ENCODE measurements around the gene ARSG.

The ARSG gene

GRCh38 chr17:68428498-68429172 is 137.3 kb downstream of the ARSG start:
- Histone ChIP-seq H3K4me3 (ENCODE audit: low read depth in 1 of 2, low read length in 1 of 2) (no peak overlapping the region), H3K36me3 (peaks cover 99% of the 10 kb centered on the region), H3K27me3 (no peaks in the 10 kb centered on the region), H3K9me3 (peaks cover 3% of the 10 kb centered on the region), H3K4me1 (ENCODE audit: control insufficient read depth in 1 of 2, insufficient read depth in 1 of 2, low read depth in 1 of 2, low read length in 1 of 2) (no peaks in the 10 kb centered on the region), H3K27ac (no peak overlapping the region)
- no peak for TF ChIP-seq CTCF (IDR thresholded peaks at IDR 0.05)

- Histone ChIP-seq H3K27me3 (no peaks in the 10 kb centered on the region), H3K9me3 (peaks cover 3% of the 10 kb centered on the region), H3K4me1 (ENCODE audit: control insufficient read depth in 1 of 2, insufficient read depth in 1 of 2, low read depth in 1 of 2, low read length in 1 of 2) (no peaks in the 10 kb centered on the region), H3K36me3 (peaks cover 99% of the 10 kb centered on the region), H3K4me3 (ENCODE audit: low read depth in 1 of 2, low read length in 1 of 2) (no peak overlapping the region), H3K27ac (no peak overlapping the region)
- no peak for TF ChIP-seq CTCF (IDR thresholded peaks at IDR 0.05)
Measured at GRCh38 chr17:68429881-68430280, 138.6 kb downstream of the ARSG start.

GRCh38 chr17:68431045-68431608 is 139.8 kb downstream of the ARSG start:
- Histone ChIP-seq H3K27me3 (no peaks in the 10 kb centered on the region), H3K4me3 (ENCODE audit: low read depth in 1 of 2, low read length in 1 of 2) (no peak overlapping the region), H3K4me1 (ENCODE audit: control insufficient read depth in 1 of 2, insufficient read depth in 1 of 2, low read depth in 1 of 2, low read length in 1 of 2) (peaks cover 2 to 4% of the 10 kb centered on the region in 2 experiments), H3K27ac (no peak overlapping the region), H3K36me3 (peaks cover 99% of the 10 kb centered on the region), H3K9me3 (peaks cover 3% of the 10 kb centered on the region)
- no peak for TF ChIP-seq CTCF (IDR thresholded peaks at IDR 0.05)

GRCh38 chr17:68431661-68432071 is 140.4 kb downstream of the ARSG start:
- peaks cover 3% of the 10 kb centered on the region for H3K9me3 ChIP-seq
- H3K36me3 ChIP-seq, result peaks cover 95% of the 10 kb centered on the region
- no peak overlapping the region for H3K4me3 ChIP-seq (ENCODE audit: low read depth in 1 of 2, low read length in 1 of 2)
- H3K27ac ChIP-seq, result no peak overlapping the region
- no peaks in the 10 kb centered on the region for H3K27me3 ChIP-seq
- no peak for TF ChIP-seq CTCF (IDR thresholded peaks at IDR 0.05)
- peaks cover 8 to 10% of the 10 kb centered on the region in 2 experiments for H3K4me1 ChIP-seq (ENCODE audit: control insufficient read depth in 1 of 2, insufficient read depth in 1 of 2, low read depth in 1 of 2, low read length in 1 of 2)

GRCh38 chr17:68432086-68432864 is 141.0 kb downstream of the ARSG start:
- Histone ChIP-seq H3K4me3 (ENCODE audit: low read depth in 1 of 2, low read length in 1 of 2) (no peak overlapping the region), H3K9me3 (peaks cover 3% of the 10 kb centered on the region), H3K4me1 (ENCODE audit: control insufficient read depth in 1 of 2, insufficient read depth in 1 of 2, low read depth in 1 of 2, low read length in 1 of 2) (peaks cover 14 to 16% of the 10 kb centered on the region in 2 experiments), H3K36me3 (peaks cover 89% of the 10 kb centered on the region), H3K27me3 (no peaks in the 10 kb centered on the region), H3K27ac (no peak overlapping the region)
- TF ChIP-seq CTCF (IDR thresholded peaks at IDR 0.05), result no peak
